ENCODE measurements around the gene FAM209A.
"Not testable (repeated sequence)": the region's sequence is repeated elsewhere in the genome, so short reads cannot be mapped to it uniquely, and the experiment has no call there.

The FAM209A gene

GRCh38 chr20:56552911-56553629 is 28.5 kb downstream of the FAM209A start:
- no peaks in the 10 kb centered on the region for H3K27me3 ChIP-seq (ENCODE audit: control insufficient read depth, insufficient read depth, low read length)
- no peaks in the 10 kb centered on the region for H3K36me3 ChIP-seq (ENCODE audit: control insufficient read depth, insufficient read depth, low read length)
- no peak overlapping the region for H3K4me3 ChIP-seq (ENCODE audit: low read length)
- H3K27ac ChIP-seq (ENCODE audit: low read depth, low read length), result no peak overlapping the region
- no peaks in the 10 kb centered on the region for H3K4me1 ChIP-seq (ENCODE audit: control insufficient read depth, insufficient read depth, low read length)
- no peak overlapping the region for H3K9ac ChIP-seq (ENCODE audit: low read length)

- H3K4me1 ChIP-seq (ENCODE audit: control insufficient read depth, insufficient read depth, low read length), result no peaks in the 10 kb centered on the region
- no peak overlapping the region for H3K9ac ChIP-seq (ENCODE audit: low read length)
- H3K36me3 ChIP-seq (ENCODE audit: control insufficient read depth, insufficient read depth, low read length), result no peaks in the 10 kb centered on the region
- H3K27me3 ChIP-seq (ENCODE audit: control insufficient read depth, insufficient read depth, low read length), result no peaks in the 10 kb centered on the region
- H3K4me3 ChIP-seq (ENCODE audit: low read length), result no peak overlapping the region
- no peak overlapping the region for H3K27ac ChIP-seq (ENCODE audit: low read depth, low read length)
Measured at GRCh38 chr20:56554869-56555268, 30.3 kb downstream of the FAM209A start.

GRCh38 chr20:56558968-56559367 is 34.4 kb downstream of the FAM209A start:
- Histone ChIP-seq H3K27ac (ENCODE audit: low read depth, low read length) (no peak overlapping the region), H3K9ac (ENCODE audit: low read length) (no peak overlapping the region), H3K4me3 (ENCODE audit: low read length) (no peak overlapping the region), H3K27me3 (ENCODE audit: control insufficient read depth, insufficient read depth, low read length) (no peaks in the 10 kb centered on the region), H3K36me3 (ENCODE audit: control insufficient read depth, insufficient read depth, low read length) (no peaks in the 10 kb centered on the region), H3K4me1 (ENCODE audit: control insufficient read depth, insufficient read depth, low read length) (no peaks in the 10 kb centered on the region)

DNA sequence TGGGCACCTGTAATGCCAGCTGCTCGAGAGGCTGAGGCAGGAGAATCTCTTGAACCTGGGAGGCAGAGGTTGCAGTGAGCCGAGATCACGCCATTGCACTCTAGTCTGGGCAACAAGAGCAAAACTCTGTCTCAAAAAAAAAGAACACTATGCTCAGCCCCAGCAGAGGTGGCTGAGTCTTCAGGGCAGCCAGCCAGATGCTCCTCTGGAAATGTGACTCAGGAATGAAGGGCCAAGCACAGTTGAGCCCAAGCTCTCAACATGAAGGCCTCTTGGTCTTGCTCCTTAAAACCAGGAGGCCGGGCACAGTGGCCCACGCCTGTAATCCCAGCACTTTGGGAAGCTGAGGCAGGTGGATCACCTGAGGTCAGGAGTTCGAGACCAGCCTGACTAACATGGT is 40.0 kb downstream of the FAM209A start:
- not testable (repeated sequence) for H3K9ac ChIP-seq (ENCODE audit: low read length); H3K27ac ChIP-seq (ENCODE audit: low read depth, low read length); H3K4me3 ChIP-seq (ENCODE audit: low read length); H3K36me3 ChIP-seq (ENCODE audit: control insufficient read depth, insufficient read depth, low read length); H3K4me1 ChIP-seq (ENCODE audit: control insufficient read depth, insufficient read depth, low read length); H3K27me3 ChIP-seq (ENCODE audit: control insufficient read depth, insufficient read depth, low read length)

DNA sequence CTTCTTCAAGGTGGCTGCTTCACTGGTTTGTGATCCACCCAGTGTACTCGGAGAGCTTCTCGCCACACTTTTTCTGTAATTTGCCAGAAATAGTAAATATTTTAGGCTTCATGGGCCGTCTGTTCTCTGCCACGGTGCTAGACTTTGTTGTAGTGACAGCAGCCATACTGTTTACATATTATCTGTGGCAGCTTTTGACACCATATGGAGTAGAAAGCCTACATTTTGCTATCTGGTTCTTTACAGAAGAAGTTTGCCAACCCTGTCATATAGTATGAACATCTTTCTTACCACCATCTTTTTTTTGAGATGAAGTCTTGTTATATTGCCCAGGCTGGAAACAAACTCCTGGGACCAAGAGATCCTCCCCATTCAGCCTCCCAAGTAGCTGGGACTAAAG is 41.0 kb downstream of the FAM209A start:
- no peaks in the 10 kb centered on the region for H3K4me1 ChIP-seq (ENCODE audit: control insufficient read depth, insufficient read depth, low read length)
- no peaks in the 10 kb centered on the region for H3K27me3 ChIP-seq (ENCODE audit: control insufficient read depth, insufficient read depth, low read length)
- no peaks in the 10 kb centered on the region for H3K36me3 ChIP-seq (ENCODE audit: control insufficient read depth, insufficient read depth, low read length)
- no peak overlapping the region for H3K9ac ChIP-seq (ENCODE audit: low read length)
- H3K4me3 ChIP-seq (ENCODE audit: low read length), result no peak overlapping the region
- H3K27ac ChIP-seq (ENCODE audit: low read depth, low read length), result no peak overlapping the region

GRCh38 chr20:56566621-56567020 is 42.1 kb downstream of the FAM209A start:
- no peak overlapping the region for H3K9ac ChIP-seq (ENCODE audit: low read length)
- H3K4me1 ChIP-seq (ENCODE audit: control insufficient read depth, insufficient read depth, low read length), result no peaks in the 10 kb centered on the region
- H3K36me3 ChIP-seq (ENCODE audit: control insufficient read depth, insufficient read depth, low read length), result no peaks in the 10 kb centered on the region
- no peak overlapping the region for H3K4me3 ChIP-seq (ENCODE audit: low read length)
- H3K27me3 ChIP-seq (ENCODE audit: control insufficient read depth, insufficient read depth, low read length), result no peaks in the 10 kb centered on the region
- H3K27ac ChIP-seq (ENCODE audit: low read depth, low read length), result no peak overlapping the region

DNA sequence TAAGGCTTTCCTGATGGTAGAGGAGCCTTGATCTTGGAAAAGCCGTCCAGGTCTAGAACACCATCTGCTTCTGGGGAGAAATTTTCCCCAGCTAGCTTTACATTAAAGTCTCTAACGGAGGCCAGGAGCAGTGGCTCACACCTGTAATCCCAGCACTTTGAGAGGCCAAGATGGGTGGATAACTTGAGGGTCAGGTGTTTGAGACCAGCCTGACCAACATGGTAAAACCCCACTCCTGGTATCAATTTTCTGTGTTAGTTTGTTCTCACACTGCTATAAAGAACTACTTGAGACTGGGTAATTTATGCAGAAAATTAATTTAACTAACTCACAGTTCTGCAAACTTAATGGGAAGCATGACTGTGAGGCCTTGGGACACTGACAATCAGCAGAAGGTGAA is 46.3 kb downstream of the FAM209A start:
- no peaks in the 10 kb centered on the region for H3K27me3 ChIP-seq (ENCODE audit: control insufficient read depth, insufficient read depth, low read length)
- H3K4me3 ChIP-seq (ENCODE audit: low read length), result no peak overlapping the region
- H3K9ac ChIP-seq (ENCODE audit: low read length), result no peak overlapping the region
- no peaks in the 10 kb centered on the region for H3K4me1 ChIP-seq (ENCODE audit: control insufficient read depth, insufficient read depth, low read length)
- H3K27ac ChIP-seq (ENCODE audit: low read depth, low read length), result no peak overlapping the region
- H3K36me3 ChIP-seq (ENCODE audit: control insufficient read depth, insufficient read depth, low read length), result no peaks in the 10 kb centered on the region

GRCh38 chr20:56572172-56572571 is 47.6 kb downstream of the FAM209A start:
- H3K27me3 ChIP-seq (ENCODE audit: control insufficient read depth, insufficient read depth, low read length), result no peaks in the 10 kb centered on the region
- no peak overlapping the region for H3K4me3 ChIP-seq (ENCODE audit: low read length)
- H3K27ac ChIP-seq (ENCODE audit: low read depth, low read length), result no peak overlapping the region
- H3K36me3 ChIP-seq (ENCODE audit: control insufficient read depth, insufficient read depth, low read length), result no peaks in the 10 kb centered on the region
- H3K4me1 ChIP-seq (ENCODE audit: control insufficient read depth, insufficient read depth, low read length), result no peaks in the 10 kb centered on the region
- no peak overlapping the region for H3K9ac ChIP-seq (ENCODE audit: low read length)

- H3K9ac ChIP-seq (ENCODE audit: low read length), result no peak overlapping the region
- no peak overlapping the region for H3K4me3 ChIP-seq (ENCODE audit: low read length)
- no peak overlapping the region for H3K27ac ChIP-seq (ENCODE audit: low read depth, low read length)
Measured at GRCh38 chr20:56573986-56574385, 49.4 kb downstream of the FAM209A start.

DNA sequence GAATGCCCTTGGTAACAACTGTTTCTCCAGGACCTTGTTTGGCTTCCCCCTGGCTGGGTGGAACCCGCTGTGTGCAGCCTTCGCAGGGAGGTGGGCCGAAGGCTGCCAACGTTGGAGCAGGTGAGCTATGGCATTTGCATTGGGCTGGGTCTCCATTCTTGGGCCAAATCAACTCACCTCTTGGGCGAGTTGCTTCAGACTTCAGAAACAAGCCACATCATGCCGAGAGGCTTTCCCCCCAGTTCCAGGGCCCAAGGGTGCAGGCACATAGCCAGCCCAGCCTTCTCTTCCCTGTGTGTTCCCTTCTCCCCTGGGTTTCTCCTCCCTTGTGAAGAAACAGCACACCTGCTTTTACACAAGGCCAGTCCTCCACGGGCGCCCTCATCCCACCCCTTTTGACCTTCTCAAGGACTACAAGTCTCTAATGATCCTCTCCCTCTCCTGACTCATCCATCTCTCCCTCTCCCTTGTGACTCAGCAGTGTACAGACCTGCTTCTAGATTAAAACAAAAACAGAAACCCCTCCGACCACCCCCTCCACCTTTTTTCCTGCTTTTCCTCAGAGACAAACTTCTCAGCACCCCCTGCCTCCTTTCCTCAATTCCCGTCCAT is 50.1 kb downstream of the FAM209A start:
- Histone ChIP-seq H3K4me1 (ENCODE audit: control insufficient read depth, insufficient read depth, low read length) (no peaks in the 10 kb centered on the region), H3K27me3 (ENCODE audit: control insufficient read depth, insufficient read depth, low read length) (no peaks in the 10 kb centered on the region), H3K27ac (ENCODE audit: low read depth, low read length) (no peak overlapping the region), H3K36me3 (ENCODE audit: control insufficient read depth, insufficient read depth, low read length) (no peaks in the 10 kb centered on the region), H3K4me3 (ENCODE audit: low read length) (no peak overlapping the region), H3K9ac (ENCODE audit: low read length) (no peak overlapping the region)

More at GRCh38 chr20:56573986-56574385, 49.4 kb downstream of the FAM209A start:
- Histone ChIP-seq H3K36me3 (ENCODE audit: control insufficient read depth, insufficient read depth, low read length) (no peaks in the 10 kb centered on the region), H3K27me3 (ENCODE audit: control insufficient read depth, insufficient read depth, low read length) (no peaks in the 10 kb centered on the region), H3K4me1 (ENCODE audit: control insufficient read depth, insufficient read depth, low read length) (no peaks in the 10 kb centered on the region)

DNA sequence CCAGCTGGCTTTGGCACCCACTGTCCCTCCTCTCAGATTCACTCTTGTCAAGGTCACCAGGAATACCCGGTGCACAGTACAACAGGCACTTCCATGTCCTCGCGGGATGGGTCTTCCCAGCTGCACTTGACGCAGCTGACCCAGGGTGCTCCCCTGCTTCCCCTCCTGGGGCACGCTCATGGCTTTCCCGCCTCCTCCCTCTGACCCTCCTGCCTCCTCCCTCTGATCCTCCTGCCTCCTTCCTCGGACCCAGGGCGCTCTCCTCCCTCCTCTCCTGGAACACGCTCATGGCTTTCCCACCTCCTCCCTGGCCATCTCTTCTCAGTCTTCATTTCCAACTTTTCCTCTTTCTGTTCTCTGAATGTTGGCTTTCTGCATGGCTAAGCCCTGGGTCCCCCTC is 50.6 kb downstream of the FAM209A start:
- H3K36me3 ChIP-seq (ENCODE audit: control insufficient read depth, insufficient read depth, low read length), result no peaks in the 10 kb centered on the region
- H3K27ac ChIP-seq (ENCODE audit: low read depth, low read length), result no peak overlapping the region
- H3K4me3 ChIP-seq (ENCODE audit: low read length), result no peak overlapping the region
- no peak overlapping the region for H3K9ac ChIP-seq (ENCODE audit: low read length)
- H3K27me3 ChIP-seq (ENCODE audit: control insufficient read depth, insufficient read depth, low read length), result no peaks in the 10 kb centered on the region
- no peaks in the 10 kb centered on the region for H3K4me1 ChIP-seq (ENCODE audit: control insufficient read depth, insufficient read depth, low read length)

All from rectal smooth muscle tissue (tissue), 1 donor.